ENCODE data around the gene NFAM1.

GRCh38 chr22:42332089-42332488 is 100.1 kb downstream of the NFAM1 start:
- TF ChIP-seq CTCF (conservative IDR thresholded peaks at IDR 0.05; ENCODE audit: low read depth, low read length): no peak
- no peak for TF ChIP-seq EZH2 (IDR thresholded peaks at IDR 0.05; ENCODE audit: borderline replicate concordance, low read depth, low read length, poor library complexity, severe bottlenecking)

All from A673 (cell line).